NCI-H2227 treated with DMSO at 0.1 percent for 48 hours (cell line): ENCODE results near the gene GPR62.
"Not testable (repeated sequence)": the region's sequence is repeated elsewhere in the genome, so short reads cannot be mapped to it uniquely, and the experiment has no call there.

Experiments used
- DNase-seq: peaks from one replicate; lab custom pipeline; 2025; lab: John Stamatoyannopoulos, UW

Gene GPR62

GRCh38 chr3:51955175-51955892 is at the start of gene GPR62:
Gene GPR62, plus strand, starts transcription at chr3:51955381. Its CDS starts 272 bp downstream, at chr3:51955653.
- DNase-seq, result no peak

DNA sequence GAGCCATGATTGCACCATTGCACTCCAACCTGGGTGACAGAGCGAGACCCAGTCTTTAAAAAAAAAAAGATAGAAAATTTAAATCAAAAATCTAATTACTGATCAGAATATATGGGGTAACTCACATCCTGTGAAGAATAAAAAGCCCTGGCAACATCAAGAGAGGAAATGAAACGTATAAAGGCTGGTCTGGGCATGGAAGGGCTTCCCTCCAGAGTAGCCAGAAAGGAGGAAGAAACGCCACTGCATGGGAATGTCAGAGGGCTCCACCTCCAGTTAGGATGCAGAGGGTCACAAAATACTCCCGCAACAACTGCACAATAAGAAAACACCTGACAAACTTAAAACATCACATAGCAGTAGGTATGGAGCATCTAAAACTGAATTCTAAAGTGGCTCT is 47.2 kb upstream of the GPR62 start:
- DNase-seq, result no peak

DNA sequence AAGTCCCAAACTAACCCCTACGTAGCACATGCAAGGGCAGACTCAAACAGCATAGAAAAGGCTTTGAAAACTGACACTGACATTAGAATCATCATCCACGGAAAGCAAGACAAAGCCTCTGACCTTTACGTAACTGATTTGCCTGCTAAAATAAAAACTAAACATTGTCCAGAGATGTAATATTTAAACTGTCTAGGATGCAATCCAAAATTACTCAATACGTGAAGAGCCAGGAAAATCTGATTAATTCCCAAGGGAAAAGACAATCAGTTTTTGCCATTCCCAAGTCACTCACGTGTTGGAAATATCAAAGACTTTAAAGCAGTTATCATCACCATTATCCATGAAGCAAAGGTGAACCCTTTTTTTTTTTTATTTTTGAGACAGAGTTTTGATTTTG is 38.8 kb upstream of the GPR62 start:
- DNase-seq, result no peak

- DNase-seq, result no peak
Measured at GRCh38 chr3:51921081-51921578, 34.1 kb upstream of the GPR62 start.

DNA sequence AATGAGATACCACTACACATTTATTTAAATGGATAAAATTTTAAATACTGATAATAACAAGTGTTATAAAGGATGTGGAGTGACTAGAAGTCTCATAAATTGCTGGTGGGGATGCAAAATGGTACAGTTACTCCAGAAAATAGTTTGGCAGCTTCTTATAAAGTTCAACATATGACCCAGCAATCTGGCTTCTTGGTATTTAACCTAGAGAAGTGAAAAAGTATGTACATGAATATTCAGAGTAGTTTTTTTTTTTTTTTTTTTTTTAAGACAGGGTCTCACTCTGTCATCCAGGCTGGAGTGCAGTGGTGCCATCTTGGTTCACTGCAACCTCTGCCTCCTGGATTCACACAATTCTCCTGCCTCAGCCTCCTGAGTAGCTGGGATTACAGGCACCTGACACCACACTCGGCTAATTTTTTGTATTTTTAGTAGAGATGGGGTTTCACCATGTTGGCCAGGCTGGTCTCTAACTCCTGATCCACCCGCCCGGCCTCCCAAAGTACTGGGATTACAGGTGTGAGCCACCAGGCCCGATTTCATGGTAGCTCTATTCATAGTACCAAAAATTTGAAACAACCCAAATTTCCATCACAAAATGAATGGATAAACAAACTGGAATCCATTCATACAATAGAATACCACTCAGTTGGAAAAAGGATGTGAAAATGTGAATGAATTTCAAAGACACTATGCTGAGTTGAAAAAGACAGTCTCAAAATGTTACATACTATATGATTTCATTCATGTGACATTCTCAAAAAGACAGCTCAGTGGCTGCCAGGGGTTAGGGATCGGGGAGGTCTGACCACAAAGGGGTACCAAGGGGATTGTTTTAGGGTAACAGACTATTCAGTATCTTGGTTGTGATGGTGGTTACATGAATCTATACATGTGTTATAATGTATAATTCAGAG is 27.9 kb upstream of the GPR62 start:
- no peak for DNase-seq

- no peak for DNase-seq
Measured at GRCh38 chr3:51928438-51928837, 26.7 kb upstream of the GPR62 start.

GRCh38 chr3:51928981-51929380 is 26.2 kb upstream of the GPR62 start:
- not testable (repeated sequence) for DNase-seq

- DNase-seq, result no peak
Measured at GRCh38 chr3:51929420-51930003, 25.7 kb upstream of the GPR62 start.

GRCh38 chr3:51930439-51930838 is 24.7 kb upstream of the GPR62 start:
- no peak for DNase-seq

- DNase-seq, result no peak
Measured at GRCh38 chr3:51931756-51932155, 23.4 kb upstream of the GPR62 start.

GRCh38 chr3:51932471-51933370 is 22.5 kb upstream of the GPR62 start:
- no peak for DNase-seq

DNA sequence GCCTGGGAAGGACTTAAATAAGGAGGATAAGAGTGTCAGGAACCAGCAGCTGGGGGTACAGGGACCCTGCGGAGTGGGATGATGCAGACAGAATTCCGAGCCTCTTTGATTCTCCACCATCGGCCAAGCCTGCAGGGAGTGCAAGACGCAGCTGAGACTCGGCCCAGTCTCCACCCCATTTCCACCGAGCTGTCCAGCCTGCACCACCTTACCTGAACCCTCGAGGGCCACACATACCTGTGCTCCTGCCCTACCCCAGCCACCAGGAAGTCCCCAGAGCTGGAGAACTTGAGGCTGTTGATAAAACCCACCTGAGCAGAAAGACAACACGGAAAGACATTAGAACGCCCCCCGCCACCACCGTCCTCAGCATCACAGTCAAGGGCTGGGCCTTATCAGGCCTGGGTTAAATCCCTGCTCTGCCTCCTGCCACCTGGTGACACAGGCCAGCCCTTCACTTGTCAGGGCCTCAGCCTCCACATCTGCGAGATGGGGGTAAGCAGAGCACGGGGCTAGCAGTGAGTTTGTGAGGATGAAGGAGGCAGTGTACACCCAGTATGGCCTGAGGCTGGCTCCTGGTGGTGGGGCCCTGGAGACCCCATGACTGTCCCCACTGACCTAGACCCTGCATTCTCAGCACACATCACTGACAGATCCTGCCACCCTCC is 21.6 kb upstream of the GPR62 start:
- DNase-seq, result no peak

DNA sequence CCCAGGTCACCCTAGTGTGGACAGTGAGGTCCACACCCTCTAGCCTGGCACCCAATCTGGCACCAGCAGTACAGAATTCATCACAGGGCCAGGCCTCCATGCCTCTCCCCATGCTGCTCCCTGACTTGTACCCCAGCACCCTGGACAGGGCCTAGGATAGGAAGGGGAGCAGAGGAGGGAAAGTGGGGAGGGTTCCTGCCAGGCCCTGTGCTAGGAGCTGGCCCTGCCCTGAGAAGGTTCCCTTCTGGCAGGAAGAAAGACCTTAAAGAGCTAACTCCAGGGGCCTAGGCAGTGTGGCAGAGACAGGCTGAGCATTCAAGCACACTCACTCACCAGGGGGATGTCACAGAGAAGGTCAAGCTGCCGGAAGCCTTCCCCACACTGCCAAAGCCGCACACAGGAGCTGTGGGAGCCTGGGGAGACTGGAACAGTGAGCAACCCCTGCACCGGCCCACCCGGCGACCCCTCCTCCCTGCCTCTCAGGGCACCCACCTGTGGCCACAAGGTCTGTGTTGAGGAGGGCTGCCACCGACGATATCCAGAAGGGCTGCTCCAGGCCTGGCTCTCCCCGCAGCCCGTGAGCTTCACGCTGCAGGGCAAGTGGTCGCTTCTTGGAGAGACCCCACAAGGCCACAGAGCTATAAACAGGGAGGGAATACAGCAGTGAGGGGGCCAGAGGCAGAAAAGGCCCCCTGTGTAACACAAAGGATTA is 20.9 kb upstream of the GPR62 start:
- DNase-seq, result no peak

DNA sequence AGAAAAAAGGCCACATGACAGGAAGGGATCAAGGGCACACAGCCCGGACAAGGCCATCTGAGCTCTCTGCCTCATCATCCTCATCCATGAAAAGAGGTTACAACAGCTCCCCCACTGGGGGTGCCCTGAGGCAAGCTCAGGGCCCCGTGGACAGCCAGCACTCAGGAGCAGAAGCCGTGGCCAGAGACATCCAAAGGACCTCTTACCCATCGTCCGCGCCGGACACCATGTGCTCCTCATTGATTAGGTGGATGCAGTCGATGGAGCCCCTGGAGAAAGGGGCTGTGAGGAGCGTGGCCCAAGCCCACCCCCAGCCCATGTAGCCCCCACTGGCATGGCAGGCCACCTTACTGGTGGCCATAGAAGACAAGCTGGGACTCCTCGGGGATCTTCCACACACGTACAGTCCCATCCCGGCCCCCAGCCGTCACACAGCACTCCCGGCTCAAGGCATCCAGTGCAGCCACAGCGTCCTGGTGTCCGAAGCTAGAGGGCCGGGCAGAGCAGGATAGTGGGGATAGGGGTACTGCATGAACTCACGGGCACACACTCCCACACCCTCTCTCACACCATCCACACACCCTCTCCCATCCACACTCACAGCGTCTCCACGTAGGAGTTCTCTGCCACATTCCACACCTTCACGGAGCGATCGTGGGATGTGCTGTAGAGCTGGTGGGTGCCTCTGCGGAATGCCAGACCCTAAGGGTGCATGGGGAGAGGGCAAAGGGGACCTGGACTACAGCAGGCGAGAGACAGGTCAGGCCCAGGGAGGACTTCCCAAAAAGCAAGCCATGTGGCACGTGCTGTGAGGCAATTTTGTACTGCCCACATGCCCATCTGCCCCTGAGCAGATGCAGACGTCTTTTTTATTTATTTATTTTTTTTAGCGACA is 19.9 kb upstream of the GPR62 start:
- DNase-seq, result no peak

GRCh38 chr3:51935886-51936755 is 19.1 kb upstream of the GPR62 start:
- DNase-seq, result no peak

DNA sequence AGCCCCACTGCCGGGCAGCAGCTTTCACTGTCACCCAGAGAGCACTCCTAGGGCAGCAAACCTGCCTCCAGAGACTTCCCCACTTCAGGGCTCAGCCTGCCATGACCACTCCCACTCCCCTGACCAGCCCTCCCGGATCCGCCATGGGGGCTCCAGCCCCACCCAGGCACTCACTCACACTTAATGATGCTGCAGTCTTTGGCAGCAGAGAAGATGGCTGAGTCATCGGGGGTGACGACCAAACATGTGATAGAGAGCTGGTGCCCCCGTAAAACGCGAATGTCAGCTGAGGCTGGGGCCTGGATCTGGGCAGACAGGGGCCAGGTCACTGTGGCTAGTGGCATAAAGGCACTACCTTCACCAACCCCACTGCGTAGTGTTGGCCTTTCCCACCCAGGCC is 18.2 kb upstream of the GPR62 start:
- no peak for DNase-seq

GRCh38 chr3:51937611-51938450 is 17.4 kb upstream of the GPR62 start:
- no peak for DNase-seq
